Progenitor cell of endocrine pancreas (in vitro differentiated cells): ENCODE data around the gene C1QTNF8. TPM values are rescaled to one million over a fixed set of nuclear protein-coding genes. Genes with fewer than 3 reads are reported as not detected.

ENCODE experiments used
- DNase-seq: peaks from one replicate; pipeline ENCODE4 v3.0.0; 2021; ENCODE audit warnings: low spot score; ENCODE audit not compliant: unreplicated experiment
- H3K27ac Mint-ChIP-seq: 2 replicates; pipeline ENCODE4 v1.8.0; 2021; ENCODE audit warnings: mild to moderate bottlenecking, moderate library complexity, mixed read lengths
- H3K27me3 Mint-ChIP-seq: 2 replicates; pipeline ENCODE4 v1.8.0; 2021; ENCODE audit warnings: mixed read lengths
- H3K36me3 Mint-ChIP-seq: 2 replicates; pipeline ENCODE4 v1.8.0; 2022; ENCODE audit warnings: mixed read lengths; ENCODE audit not compliant: insufficient read depth
- H3K4me1 Mint-ChIP-seq: 2 replicates; pipeline ENCODE4 v1.8.0; 2021; ENCODE audit warnings: low read depth, mixed read lengths
- H3K4me3 Mint-ChIP-seq: 2 replicates; pipeline ENCODE4 v1.8.0; 2021; ENCODE audit warnings: low read depth, mild to moderate bottlenecking, moderate library complexity, mixed read lengths
- H3K9me3 Mint-ChIP-seq: 2 replicates; pipeline ENCODE4 v1.8.0; 2021; ENCODE audit warnings: low read depth, mixed read lengths
- CTCF ChIP-seq: fragments of 200-600 bp; sonication (generic); IDR thresholded peaks from one replicate; pipeline ENCODE4 v1.5.0; 2021; ENCODE audit warnings: antibody characterized with exemption, mild to moderate bottlenecking; ENCODE audit not compliant: unreplicated experiment
- total RNA-seq: library from RNA; stranded (reverse); gene quantifications from 2 replicates; pipeline ENCODE4 v1.2.1, GENCODE V29; 2021

C1QTNF8 gene
- total RNA-seq, 1 donor from 2014 or later, result not detected

DNA sequence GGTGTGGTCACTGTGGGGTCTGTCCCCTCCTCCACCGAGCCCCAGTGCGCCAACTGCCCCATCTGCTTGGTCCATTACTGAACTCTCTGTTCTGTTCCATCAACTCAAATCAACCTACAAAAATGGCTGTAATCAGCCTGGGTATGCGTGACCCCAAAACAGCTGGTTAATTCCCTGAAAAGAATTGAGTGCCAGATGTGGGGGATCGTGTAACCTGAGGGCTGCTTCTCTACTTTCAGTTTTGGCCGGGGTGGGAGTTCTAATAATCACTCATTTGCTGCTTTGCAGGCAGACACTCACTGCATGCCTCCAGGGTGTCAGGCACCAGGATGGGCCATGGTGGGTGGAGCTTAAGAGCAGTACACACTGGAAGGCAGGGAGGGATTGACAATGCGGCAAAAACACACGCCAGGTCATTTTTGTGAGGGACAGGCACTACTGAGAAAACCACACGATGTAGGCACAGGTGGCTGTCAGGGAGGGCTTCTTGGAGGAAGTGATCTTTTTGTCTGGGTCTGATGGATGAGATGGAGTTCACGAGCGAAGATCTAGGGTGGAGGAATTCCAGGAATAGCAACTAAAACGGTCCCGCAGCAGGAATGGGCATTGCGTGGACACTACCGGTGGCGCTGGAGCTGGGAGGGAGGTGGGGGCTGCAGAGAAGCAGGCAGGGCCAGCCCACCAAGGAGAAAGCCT, 53.8 kb downstream of the C1QTNF8 start:
- H3K9me3 Mint-ChIP-seq, result peaks cover 4% of the 10 kb centered on the region
- H3K27me3 Mint-ChIP-seq, result peaks cover 6% of the 10 kb centered on the region
- H3K36me3 Mint-ChIP-seq, result no peaks in the 10 kb centered on the region
- no peak overlapping the region for H3K27ac Mint-ChIP-seq
- no peak for TF ChIP-seq CTCF
- no peak for DNase-seq
- H3K4me1 Mint-ChIP-seq, result no peaks in the 10 kb centered on the region
- no peak overlapping the region for H3K4me3 Mint-ChIP-seq

GRCh38 chr16:1040346-1040745, 55.7 kb downstream of the C1QTNF8 start:
- H3K4me3 Mint-ChIP-seq, result no peak overlapping the region
- no peak for DNase-seq
- H3K9me3 Mint-ChIP-seq, result peaks cover 4% of the 10 kb centered on the region
- no peaks in the 10 kb centered on the region for H3K36me3 Mint-ChIP-seq
- H3K27ac Mint-ChIP-seq, result no peak overlapping the region
- TF ChIP-seq CTCF, result no peak
- no peaks in the 10 kb centered on the region for H3K4me1 Mint-ChIP-seq
- peaks cover 6% of the 10 kb centered on the region for H3K27me3 Mint-ChIP-seq

- no peak overlapping the region for H3K4me3 Mint-ChIP-seq
- no peaks in the 10 kb centered on the region for H3K36me3 Mint-ChIP-seq
- no peak overlapping the region for H3K27ac Mint-ChIP-seq
- no peaks in the 10 kb centered on the region for H3K4me1 Mint-ChIP-seq
- DNase-seq, result no peak
- H3K9me3 Mint-ChIP-seq, result peaks cover 4% of the 10 kb centered on the region
- TF ChIP-seq CTCF, result no peak
- peaks cover 6% of the 10 kb centered on the region for H3K27me3 Mint-ChIP-seq
Observed at GRCh38 chr16:1039762-1040161, 56.3 kb downstream of the C1QTNF8 start.

DNA sequence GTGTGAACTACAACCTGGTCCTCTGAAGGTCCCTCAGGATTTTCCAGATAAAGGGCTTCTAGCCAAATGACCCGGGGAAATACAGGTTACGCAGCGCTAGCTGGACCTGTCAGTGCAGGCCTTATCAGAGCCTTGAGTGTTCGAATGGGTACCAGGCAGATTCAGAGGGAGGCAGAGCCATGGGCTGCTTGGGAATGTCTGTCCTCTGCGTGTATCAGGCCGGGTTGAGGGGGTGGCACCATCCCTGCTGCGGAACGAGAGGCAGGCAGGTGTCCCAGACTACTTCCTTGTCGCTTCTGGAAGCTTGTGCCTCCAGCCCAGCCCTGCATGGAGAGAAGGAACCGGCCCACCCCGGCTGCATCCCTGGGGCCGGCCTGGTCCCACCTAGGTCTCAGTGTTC, 57.1 kb downstream of the C1QTNF8 start:
- no peak for TF ChIP-seq CTCF
- DNase-seq, result no peak
- H3K27me3 Mint-ChIP-seq, result peaks cover 6% of the 10 kb centered on the region
- no peaks in the 10 kb centered on the region for H3K36me3 Mint-ChIP-seq
- no peak overlapping the region for H3K27ac Mint-ChIP-seq
- no peak overlapping the region for H3K4me3 Mint-ChIP-seq
- H3K4me1 Mint-ChIP-seq, result no peaks in the 10 kb centered on the region
- peaks cover 4% of the 10 kb centered on the region for H3K9me3 Mint-ChIP-seq

Other genes with a start within 250 kb of the C1QTNF8 start
- gene LMF1, start 125.3 kb downstream of the C1QTNF8 start, total RNA-seq, result 26.2 and 28.2 TPM in 2 replicates
- gene SOX8, start 114.5 kb downstream of the C1QTNF8 start, total RNA-seq, result 6.7 and 7.1 TPM in 2 replicates
- gene SSTR5, start 23.5 kb downstream of the C1QTNF8 start, total RNA-seq, result 1.0 and 1.4 TPM in 2 replicates
- gene CACNA1H, start 56.9 kb upstream of the C1QTNF8 start, total RNA-seq, result 42.3 and 42.8 TPM in 2 replicates
- not detected in 2 replicates for gene TPSG1, start 129.0 kb upstream of the C1QTNF8 start, total RNA-seq
- not detected in 2 replicates for gene TPSB2, start 133.9 kb upstream of the C1QTNF8 start, total RNA-seq
- gene TPSAB1, start 144.5 kb upstream of the C1QTNF8 start, total RNA-seq, result not detected in 2 replicates
- not detected in 2 replicates for gene TPSD1, start 159.8 kb upstream of the C1QTNF8 start, total RNA-seq
- 211 and 212 TPM in 2 replicates for gene UBE2I, start 213.4 kb upstream of the C1QTNF8 start, total RNA-seq
- gene BAIAP3, start 237.4 kb upstream of the C1QTNF8 start, total RNA-seq, result 17.5 and 18.2 TPM in 2 replicates